Stimulated activated CD8-positive, alpha-beta memory T cell treated with anti-CD3 and anti-CD28 coated beads, Interleukin-15, amount 100 ng/mL, for 1 hour (primary cell): ENCODE measurements around the gene CRB1.
"Not testable (repeated sequence)": the region's sequence is repeated elsewhere in the genome, so short reads cannot be mapped to it uniquely, and the experiment has no call there.

ENCODE experiments used
- DNase-seq: peaks from one replicate; pipeline ENCODE4 v3.0.0-alpha.2; 2020; ENCODE audit warnings: low read depth

CRB1 gene

GRCh38 chr1:197400522-197400902 is 132.5 kb downstream of the CRB1 start:
- DNase-seq: no peak

GRCh38 chr1:197402189-197402588 is 134.1 kb downstream of the CRB1 start:
- no peak for DNase-seq

GRCh38 chr1:197404774-197405173 is 136.7 kb downstream of the CRB1 start:
- DNase-seq: not testable (repeated sequence)

- DNase-seq: not testable (repeated sequence)
These were observed 137.6 kb downstream of the CRB1 start for GRCh38 chr1:197405614-197406013.

GRCh38 chr1:197413564-197413963 is 145.5 kb downstream of the CRB1 start:
- no peak for DNase-seq

- DNase-seq: no peak
These were observed 147.2 kb downstream of the CRB1 start for GRCh38 chr1:197415221-197415620.

- DNase-seq: no peak
These were observed 150.6 kb downstream of the CRB1 start for GRCh38 chr1:197418693-197419092.

- no peak for DNase-seq
These were observed 154.9 kb downstream of the CRB1 start for GRCh38 chr1:197422993-197423392.

GRCh38 chr1:197424380-197424779 is 156.3 kb downstream of the CRB1 start:
- DNase-seq: no peak

- no peak for DNase-seq
These were observed 161.3 kb downstream of the CRB1 start for GRCh38 chr1:197429372-197429771.

- no peak for DNase-seq
These were observed 167.2 kb downstream of the CRB1 start for GRCh38 chr1:197435224-197435623.

- DNase-seq: no peak
These were observed 169.5 kb downstream of the CRB1 start for GRCh38 chr1:197437601-197438000.

GRCh38 chr1:197438010-197438790 is 170.1 kb downstream of the CRB1 start:
- DNase-seq: no peak

- DNase-seq: no peak
These were observed 171.7 kb downstream of the CRB1 start for GRCh38 chr1:197439708-197440280.

- no peak for DNase-seq
These were observed 172.7 kb downstream of the CRB1 start for GRCh38 chr1:197440715-197441114.

- no peak for DNase-seq
These were observed 174.0 kb downstream of the CRB1 start for GRCh38 chr1:197441999-197442414.

GRCh38 chr1:197444755-197445154 is 176.7 kb downstream of the CRB1 start:
- no peak for DNase-seq

GRCh38 chr1:197448121-197448779 is 180.2 kb downstream of the CRB1 start:
- no peak for DNase-seq

GRCh38 chr1:197451381-197451780 is 183.3 kb downstream of the CRB1 start:
- no peak for DNase-seq

- no peak for DNase-seq
These were observed 185.5 kb downstream of the CRB1 start for GRCh38 chr1:197453376-197454058.

- DNase-seq: no peak
These were observed 194.5 kb downstream of the CRB1 start for GRCh38 chr1:197462539-197462938.

GRCh38 chr1:197463142-197463541 is 195.1 kb downstream of the CRB1 start:
- DNase-seq: no peak

- DNase-seq: no peak
These were observed 196.0 kb downstream of the CRB1 start for GRCh38 chr1:197464044-197464443.
